ENCODE measurements around the gene STPG4. TPM values are rescaled to one million over a fixed set of nuclear protein-coding genes. Genes with fewer than 3 reads are reported as not detected.

Gene STPG4
- total and polyA plus RNA-seq, 10 donors: 0.19 to 2.2 (median 0.89) TPM; not detected in 3

DNA sequence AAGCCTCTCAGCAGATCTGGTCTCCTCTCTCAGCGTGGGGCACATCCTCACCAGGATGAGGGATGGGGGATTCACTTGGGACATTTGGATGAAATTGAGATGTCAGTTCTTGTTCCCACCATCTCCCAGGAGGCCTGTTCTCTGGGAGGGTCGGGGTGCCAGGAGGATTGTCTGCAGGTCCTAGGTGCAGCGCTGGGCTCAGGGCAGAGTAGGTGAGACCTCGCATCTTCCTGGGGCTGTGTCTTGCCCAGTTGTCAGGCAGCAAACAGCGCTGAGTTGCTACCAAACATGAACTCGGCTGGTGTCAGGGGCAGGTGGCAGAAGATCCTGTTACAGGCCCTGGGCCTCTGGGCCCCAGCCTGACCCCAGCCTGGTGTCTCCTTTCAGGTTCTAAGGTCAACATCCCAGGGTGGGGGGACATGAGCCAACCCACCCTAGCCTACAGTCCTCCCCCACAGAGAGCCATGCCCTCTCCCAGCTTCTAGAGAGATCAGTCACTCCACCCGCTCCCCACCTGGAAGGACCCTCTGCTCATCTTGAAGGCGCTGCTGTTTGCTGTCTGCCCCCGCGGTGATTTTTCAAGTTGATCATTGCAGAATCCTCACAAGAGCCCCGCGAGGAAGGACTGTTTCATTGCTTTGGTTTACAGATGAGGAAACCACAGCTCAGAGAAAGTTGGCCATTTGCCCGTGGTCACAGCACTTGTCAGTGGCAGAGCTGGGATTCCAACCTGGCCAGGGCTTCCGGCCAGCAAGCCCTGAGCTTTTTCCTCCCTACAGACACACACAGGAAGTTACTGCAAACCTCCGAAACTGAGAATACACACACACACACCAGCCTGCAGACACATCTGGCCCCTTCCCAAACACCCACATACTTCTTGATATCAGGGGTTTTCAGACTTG lies 83.9 kb downstream of the STPG4 start:
- Histone ChIP-seq H3K27ac (peak overlapping the region; percentile 71 to 90 (median 88)), H3K27me3 (replicated peaks in 1 of 7) (no peaks in the 10 kb centered on the region), H3K4me3 (peak overlapping the region in 1 of 8 donors; percentile 17), H3K9me3 (no peaks in the 10 kb centered on the region), H3K36me3 (peaks cover 0 to 79% (median 4%) of the 10 kb centered on the region in 6 donors), H3K4me1 (peaks cover 65 to 100% (median 88%) of the 10 kb centered on the region in 6 donors)
- WGBS, 5 donors: 36 to 46% (median 42%) methylated on average over 12 to 15 of the region's 15 CpGs
- DNase-seq: no peak
- TF ChIP-seq POLR2A (IDR thresholded peaks at IDR 0.05) (no peak), POLR2AphosphoS5 (IDR thresholded peaks at IDR 0.05) (peak in 2 of 3 donors; percentile 54 to 55)
- intact Hi-C loops (cut with DNase I; ENCODE audit: low total_unique reads): no loop called here

DNA sequence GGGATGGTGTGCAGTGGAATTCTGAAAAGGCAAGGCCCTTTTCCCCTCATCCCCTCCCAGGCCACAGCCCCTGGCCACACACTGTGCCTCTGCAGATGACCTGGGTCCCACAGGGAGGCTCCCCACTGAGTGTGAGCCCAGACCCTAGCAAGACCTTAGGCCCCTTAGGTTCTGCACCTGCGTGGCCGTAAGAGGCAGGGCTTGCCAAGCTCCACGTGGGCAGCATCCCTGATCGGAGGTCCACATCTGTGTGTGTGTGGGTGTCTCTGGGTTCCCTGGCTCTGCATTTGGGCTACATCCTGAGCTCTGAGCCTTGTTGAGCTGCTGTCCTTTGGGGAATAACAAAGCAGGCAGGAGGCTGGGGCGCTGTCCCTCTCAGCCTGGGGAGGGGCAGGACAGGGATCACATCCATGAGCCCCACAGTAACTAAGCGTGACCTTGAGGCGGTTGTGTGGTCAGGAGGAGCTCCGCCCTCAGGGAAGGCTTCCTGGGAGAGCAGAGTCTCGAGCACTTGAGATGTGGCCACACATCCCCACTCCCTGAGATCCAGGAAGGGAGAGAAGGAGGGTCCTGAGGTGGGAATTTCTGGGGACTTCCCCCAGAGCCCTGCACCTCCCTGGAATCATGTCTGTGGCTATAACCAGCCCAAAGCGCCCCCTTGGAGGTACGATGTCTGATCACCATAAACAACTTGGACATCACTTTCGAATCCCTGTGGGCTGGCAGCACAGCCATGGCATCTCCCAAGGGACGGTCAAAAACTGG lies 84.8 kb downstream of the STPG4 start:
- Histone ChIP-seq H3K27ac (peak overlapping the region; percentile 71 to 90 (median 88)), H3K4me3 (no peak overlapping the region), H3K36me3 (peaks cover 0 to 79% (median 4%) of the 10 kb centered on the region in 6 donors), H3K27me3 (replicated peaks in 1 of 7) (no peaks in the 10 kb centered on the region), H3K9me3 (no peaks in the 10 kb centered on the region), H3K4me1 (peaks cover 71 to 100% (median 92%) of the 10 kb centered on the region in 6 donors)
- WGBS, 5 donors: 71 to 90% (median 79%) methylated on average over 8 to 13 of the region's 13 CpGs
- DNase-seq: no peak
- intact Hi-C loops (cut with DNase I; ENCODE audit: low total_unique reads): no loop called here
- TF ChIP-seq POLR2AphosphoS5 (IDR thresholded peaks at IDR 0.05): peak in 1 of 3 donors; percentile 8
- TF ChIP-seq, protein P1, sequence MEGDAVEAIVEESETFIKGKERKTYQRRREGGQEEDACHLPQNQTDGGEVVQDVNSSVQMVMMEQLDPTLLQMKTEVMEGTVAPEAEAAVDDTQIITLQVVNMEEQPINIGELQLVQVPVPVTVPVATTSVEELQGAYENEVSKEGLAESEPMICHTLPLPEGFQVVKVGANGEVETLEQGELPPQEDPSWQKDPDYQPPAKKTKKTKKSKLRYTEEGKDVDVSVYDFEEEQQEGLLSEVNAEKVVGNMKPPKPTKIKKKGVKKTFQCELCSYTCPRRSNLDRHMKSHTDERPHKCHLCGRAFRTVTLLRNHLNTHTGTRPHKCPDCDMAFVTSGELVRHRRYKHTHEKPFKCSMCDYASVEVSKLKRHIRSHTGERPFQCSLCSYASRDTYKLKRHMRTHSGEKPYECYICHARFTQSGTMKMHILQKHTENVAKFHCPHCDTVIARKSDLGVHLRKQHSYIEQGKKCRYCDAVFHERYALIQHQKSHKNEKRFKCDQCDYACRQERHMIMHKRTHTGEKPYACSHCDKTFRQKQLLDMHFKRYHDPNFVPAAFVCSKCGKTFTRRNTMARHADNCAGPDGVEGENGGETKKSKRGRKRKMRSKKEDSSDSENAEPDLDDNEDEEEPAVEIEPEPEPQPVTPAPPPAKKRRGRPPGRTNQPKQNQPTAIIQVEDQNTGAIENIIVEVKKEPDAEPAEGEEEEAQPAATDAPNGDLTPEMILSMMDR (IDR thresholded peaks at IDR 0.05 in 8 of 11, conservative IDR thresholded peaks at IDR 0.05 in 3 of 11): no peak

DNA sequence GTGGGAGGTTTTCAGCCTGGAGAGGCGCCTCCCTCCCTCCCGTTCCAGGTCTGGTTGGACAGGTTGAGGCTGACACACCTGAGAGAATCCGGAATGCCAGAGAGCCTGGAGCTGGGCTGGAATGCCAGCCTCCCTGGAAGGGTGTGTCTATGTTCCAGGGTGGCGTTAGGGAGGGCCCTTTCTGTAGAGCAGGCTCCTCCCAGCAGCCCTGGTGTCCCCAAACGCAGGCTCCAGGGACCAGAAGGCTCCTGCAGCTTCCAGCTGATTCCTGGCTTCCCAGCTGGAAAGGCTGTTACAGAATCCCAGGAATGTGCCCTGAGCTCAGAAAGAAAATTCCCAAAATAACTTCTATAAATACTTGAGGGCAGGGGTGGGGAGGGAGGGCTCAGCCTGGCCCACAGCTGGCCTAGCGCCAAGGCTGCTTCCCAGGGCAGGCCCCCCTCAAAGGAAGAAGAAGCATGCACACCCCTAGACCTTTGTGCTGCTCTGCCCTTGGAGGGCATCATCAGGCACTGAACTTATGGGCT lies 85.4 kb downstream of the STPG4 start:
- peaks cover 72 to 100% (median 90%) of the 10 kb centered on the region in 6 donors for H3K4me1 ChIP-seq
- DNase-seq: no peak
- no peaks in the 10 kb centered on the region for H3K27me3 ChIP-seq (replicated peaks in 1 of 7)
- H3K9me3 ChIP-seq: no peaks in the 10 kb centered on the region
- peak overlapping the region; percentile 71 to 90 (median 88) for H3K27ac ChIP-seq
- TF ChIP-seq POLR2AphosphoS5 (IDR thresholded peaks at IDR 0.05): peak in 2 of 3 donors; percentile 44 to 61
- TF ChIP-seq, protein P1 (IDR thresholded peaks at IDR 0.05 in 8 of 11, conservative IDR thresholded peaks at IDR 0.05 in 3 of 11): no peak
- peaks cover 0 to 78% (median 4%) of the 10 kb centered on the region in 6 donors for H3K36me3 ChIP-seq
- intact Hi-C loops (cut with DNase I; ENCODE audit: low total_unique reads): no loop called here
- H3K4me3 ChIP-seq: no peak overlapping the region
- WGBS, 5 donors: 33 to 77% (median 74%) methylated on average over 1 to 6 of the region's 6 CpGs

DNA sequence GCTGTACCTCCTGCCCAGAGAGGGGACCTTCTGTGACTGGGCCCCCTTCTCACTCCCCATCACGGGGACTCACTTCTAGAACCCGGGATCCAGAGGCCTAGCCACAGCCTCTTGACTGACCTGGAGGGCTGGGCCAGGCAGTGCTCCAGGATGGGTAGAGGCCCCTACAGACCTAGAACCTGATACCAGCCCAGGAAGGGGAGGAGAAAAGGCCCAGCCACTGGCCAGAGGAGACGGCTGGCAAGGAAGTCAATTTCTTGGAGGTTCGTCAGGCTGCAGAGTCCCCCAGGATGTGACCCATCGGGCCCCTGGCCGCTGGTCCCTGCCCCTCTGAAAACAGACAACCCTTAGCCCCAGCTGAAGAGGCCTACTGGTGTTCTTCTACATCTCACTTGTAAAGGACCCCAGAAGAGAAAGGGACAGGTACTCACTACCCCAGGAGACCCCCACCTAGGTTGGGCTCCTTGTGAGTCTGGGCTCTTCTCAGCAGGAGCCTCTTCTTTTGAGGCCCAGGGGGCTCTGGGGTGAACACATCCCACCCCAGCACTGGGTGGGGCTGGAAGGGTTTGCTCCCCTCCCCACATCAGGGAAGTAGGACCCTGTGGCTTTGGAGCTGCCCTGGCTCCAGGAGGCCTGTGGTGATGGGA lies 86.0 kb downstream of the STPG4 start:
- peaks cover 0 to 78% (median 6%) of the 10 kb centered on the region in 6 donors for H3K36me3 ChIP-seq
- 66 to 86% (median 75%) methylated on average over 4 to 6 of the region's 6 CpGs for WGBS, 5 donors
- no peak for DNase-seq
- H3K4me1 ChIP-seq: peaks cover 72 to 98% (median 92%) of the 10 kb centered on the region in 6 donors
- no peaks in the 10 kb centered on the region for H3K9me3 ChIP-seq
- TF ChIP-seq, protein P1 (IDR thresholded peaks at IDR 0.05 in 8 of 11, conservative IDR thresholded peaks at IDR 0.05 in 3 of 11): no peak
- TF ChIP-seq POLR2A (IDR thresholded peaks at IDR 0.05) (no peak), POLR2AphosphoS5 (IDR thresholded peaks at IDR 0.05) (no peak)
- H3K27me3 ChIP-seq (replicated peaks in 1 of 7): no peaks in the 10 kb centered on the region
- H3K27ac ChIP-seq: peak overlapping the region in 7 of 8 donors; percentile 79 to 90 (median 88)
- H3K4me3 ChIP-seq: no peak overlapping the region
- intact Hi-C loops (cut with DNase I; ENCODE audit: low total_unique reads): no loop called here

All from spleen (tissue), 11 donors.